Muscle of arm (tissue), 12 donors: ENCODE measurements around the gene SLC25A26. TPM values are rescaled to one million over a fixed set of nuclear protein-coding genes. Genes with fewer than 3 reads are reported as not detected.
"Not testable (repeated sequence)": the region's sequence is repeated elsewhere in the genome, so short reads cannot be mapped to it uniquely, and the experiment has no call there.

Source experiments
- DNase-seq: peaks from one replicate; pipeline ENCODE4 v3.0.0-alpha.2; 2013
- polyA plus RNA-seq, 12 donors: library from polyadenylated mRNA; unstranded; fragments of 120-200 nt; gene quantifications; one replicate each; pipeline ENCODE4 v1.2.1, GENCODE V29; 2013; ENCODE audit not compliant: insufficient read length in 12 of 12

Gene SLC25A26
- polyA plus RNA-seq, 12 donors = 14.9 to 32.9 (median 26.9) TPM; not detected in 1

GRCh38 chr3:66220066-66220465, 735 bp upstream of the SLC25A26 start:
- no peak for DNase-seq

- no peak for DNase-seq
Measured at GRCh38 chr3:66224220-66224619, 3.4 kb downstream of the SLC25A26 start.

- not testable (repeated sequence) for DNase-seq
Measured at GRCh38 chr3:66226093-66226492, 5.3 kb downstream of the SLC25A26 start.

GRCh38 chr3:66227051-66227450, 6.2 kb downstream of the SLC25A26 start:
- DNase-seq = no peak

GRCh38 chr3:66227915-66228314, 7.1 kb downstream of the SLC25A26 start:
- DNase-seq = no peak

- DNase-seq = no peak
Measured at GRCh38 chr3:66228707-66229106, 7.9 kb downstream of the SLC25A26 start.

- DNase-seq = no peak
Measured at GRCh38 chr3:66229931-66230330, 9.1 kb downstream of the SLC25A26 start.

- DNase-seq = no peak
Measured at GRCh38 chr3:66233033-66233432, 12.2 kb downstream of the SLC25A26 start.

GRCh38 chr3:66236281-66236680, 15.5 kb downstream of the SLC25A26 start:
- no peak for DNase-seq

GRCh38 chr3:66237552-66237951, 16.8 kb downstream of the SLC25A26 start:
- no peak for DNase-seq

GRCh38 chr3:66239513-66240123, 18.8 kb downstream of the SLC25A26 start:
- DNase-seq = no peak

GRCh38 chr3:66241466-66241865, 20.7 kb downstream of the SLC25A26 start:
- no peak for DNase-seq

GRCh38 chr3:66242788-66243464, 22.1 kb downstream of the SLC25A26 start:
- DNase-seq = no peak

- no peak for DNase-seq
Measured at GRCh38 chr3:66248641-66249040, 27.8 kb downstream of the SLC25A26 start.

- DNase-seq = no peak
Measured at GRCh38 chr3:66253790-66254620, 33.2 kb downstream of the SLC25A26 start.

- DNase-seq = no peak
Measured at GRCh38 chr3:66255865-66256264, 35.1 kb downstream of the SLC25A26 start.

- DNase-seq = no peak
Measured at GRCh38 chr3:66256806-66257205, 36.0 kb downstream of the SLC25A26 start.

- DNase-seq = no peak
Measured at GRCh38 chr3:66259566-66260255, 38.9 kb downstream of the SLC25A26 start.

GRCh38 chr3:66260431-66260830, 39.6 kb downstream of the SLC25A26 start:
- no peak for DNase-seq

GRCh38 chr3:66261355-66261754, 40.6 kb downstream of the SLC25A26 start:
- DNase-seq = no peak

GRCh38 chr3:66265649-66266048, 44.8 kb downstream of the SLC25A26 start:
- DNase-seq = no peak

- no peak for DNase-seq
Measured at GRCh38 chr3:66266551-66266950, 45.8 kb downstream of the SLC25A26 start.
